ENCODE measurements around the gene TMEM115. TPM values are rescaled to one million over a fixed set of nuclear protein-coding genes. Genes with fewer than 3 reads are reported as not detected.
A peak's percentile ranks its signal among the peaks of the same experiment; 100 is the strongest.

TMEM115 gene
- total and polyA plus RNA-seq, 2 of the 13 experiments (the other 11 are each of a cell fraction or from before 2014, with no cell fraction given), result 22.1 to 30.7 TPM

DNA sequence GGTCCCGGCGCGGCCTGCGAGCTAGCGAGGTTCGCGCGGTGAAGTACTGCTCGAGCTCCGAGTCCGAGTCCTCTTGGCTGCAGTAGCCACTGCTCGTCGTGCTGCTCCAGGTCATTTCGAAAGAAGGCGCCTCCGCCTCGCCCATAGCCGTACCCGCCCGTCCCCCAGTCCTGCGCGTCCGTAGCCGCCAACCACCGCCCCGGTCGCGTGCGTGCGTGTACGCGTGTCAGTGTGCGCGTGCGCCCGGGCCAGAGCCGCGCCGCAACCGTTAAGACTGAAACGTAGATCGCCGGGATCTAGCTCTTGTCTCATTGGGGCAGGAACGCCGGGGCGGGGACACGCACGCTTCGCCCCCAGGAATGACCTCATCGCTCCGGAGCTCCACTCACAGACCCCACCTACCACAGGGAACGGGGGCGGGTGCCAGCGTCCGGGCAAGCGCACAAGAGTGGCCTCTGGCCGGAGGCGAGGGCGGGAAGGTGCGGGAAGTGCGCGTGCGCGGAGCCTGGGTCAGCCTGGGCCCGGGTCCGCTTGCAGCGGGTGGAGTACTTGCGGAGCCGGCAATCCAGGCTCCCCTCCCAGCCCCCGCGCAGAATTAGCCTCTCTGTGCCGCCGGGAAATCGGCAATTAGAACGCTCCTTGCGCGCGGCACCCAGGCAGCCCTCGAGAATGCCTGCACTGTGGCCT, 22.0 kb downstream of the TMEM115 start (continued):
- TF ChIP-seq, protein P1, sequence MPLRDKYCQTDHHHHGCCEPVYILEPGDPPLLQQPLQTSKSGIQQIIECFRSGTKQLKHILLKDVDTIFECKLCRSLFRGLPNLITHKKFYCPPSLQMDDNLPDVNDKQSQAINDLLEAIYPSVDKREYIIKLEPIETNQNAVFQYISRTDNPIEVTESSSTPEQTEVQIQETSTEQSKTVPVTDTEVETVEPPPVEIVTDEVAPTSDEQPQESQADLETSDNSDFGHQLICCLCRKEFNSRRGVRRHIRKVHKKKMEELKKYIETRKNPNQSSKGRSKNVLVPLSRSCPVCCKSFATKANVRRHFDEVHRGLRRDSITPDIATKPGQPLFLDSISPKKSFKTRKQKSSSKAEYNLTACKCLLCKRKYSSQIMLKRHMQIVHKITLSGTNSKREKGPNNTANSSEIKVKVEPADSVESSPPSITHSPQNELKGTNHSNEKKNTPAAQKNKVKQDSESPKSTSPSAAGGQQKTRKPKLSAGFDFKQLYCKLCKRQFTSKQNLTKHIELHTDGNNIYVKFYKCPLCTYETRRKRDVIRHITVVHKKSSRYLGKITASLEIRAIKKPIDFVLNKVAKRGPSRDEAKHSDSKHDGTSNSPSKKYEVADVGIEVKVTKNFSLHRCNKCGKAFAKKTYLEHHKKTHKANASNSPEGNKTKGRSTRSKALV (CRISPR knock-in tag; IDR thresholded peaks at IDR 0.05), result peak; percentile 64
- TF ChIP-seq AKAP8 (CRISPR knock-in tag; IDR thresholded peaks at IDR 0.05) (0 out of 2 replicates have a peak, but pooled peaks have one; percentile 52), CCAR2 (optimal IDR thresholded peaks at IDR 0.05; ENCODE audit: low read depth, low read length) (no peak), ZNF773 (CRISPR knock-in tag; IDR thresholded peaks at IDR 0.05; ENCODE audit: borderline replicate concordance) (0 out of 2 replicates have a peak, but pooled peaks have one; percentile 29), POLR2G (IDR thresholded peaks at IDR 0.05; ENCODE audit: low read depth, low read length) (peak; percentile 90), MED1 (CRISPR knock-in tag; IDR thresholded peaks at IDR 0.05) (peak; percentile 81), YY1 (IDR thresholded peaks at IDR 0.05; ENCODE audit: insufficient read depth, insufficient replicate concordance, low read depth, low read length) (peak; percentile 12), HOXA9 (CRISPR knock-in tag; IDR thresholded peaks at IDR 0.05; ENCODE audit: borderline replicate concordance) (peak; percentile 95), ZSCAN31 (CRISPR knock-in tag; IDR thresholded peaks at IDR 0.05; ENCODE audit: low read depth) (peak; percentile 73; the same call in 1 of the 2 replicates)
- TF ChIP-seq, protein P2, sequence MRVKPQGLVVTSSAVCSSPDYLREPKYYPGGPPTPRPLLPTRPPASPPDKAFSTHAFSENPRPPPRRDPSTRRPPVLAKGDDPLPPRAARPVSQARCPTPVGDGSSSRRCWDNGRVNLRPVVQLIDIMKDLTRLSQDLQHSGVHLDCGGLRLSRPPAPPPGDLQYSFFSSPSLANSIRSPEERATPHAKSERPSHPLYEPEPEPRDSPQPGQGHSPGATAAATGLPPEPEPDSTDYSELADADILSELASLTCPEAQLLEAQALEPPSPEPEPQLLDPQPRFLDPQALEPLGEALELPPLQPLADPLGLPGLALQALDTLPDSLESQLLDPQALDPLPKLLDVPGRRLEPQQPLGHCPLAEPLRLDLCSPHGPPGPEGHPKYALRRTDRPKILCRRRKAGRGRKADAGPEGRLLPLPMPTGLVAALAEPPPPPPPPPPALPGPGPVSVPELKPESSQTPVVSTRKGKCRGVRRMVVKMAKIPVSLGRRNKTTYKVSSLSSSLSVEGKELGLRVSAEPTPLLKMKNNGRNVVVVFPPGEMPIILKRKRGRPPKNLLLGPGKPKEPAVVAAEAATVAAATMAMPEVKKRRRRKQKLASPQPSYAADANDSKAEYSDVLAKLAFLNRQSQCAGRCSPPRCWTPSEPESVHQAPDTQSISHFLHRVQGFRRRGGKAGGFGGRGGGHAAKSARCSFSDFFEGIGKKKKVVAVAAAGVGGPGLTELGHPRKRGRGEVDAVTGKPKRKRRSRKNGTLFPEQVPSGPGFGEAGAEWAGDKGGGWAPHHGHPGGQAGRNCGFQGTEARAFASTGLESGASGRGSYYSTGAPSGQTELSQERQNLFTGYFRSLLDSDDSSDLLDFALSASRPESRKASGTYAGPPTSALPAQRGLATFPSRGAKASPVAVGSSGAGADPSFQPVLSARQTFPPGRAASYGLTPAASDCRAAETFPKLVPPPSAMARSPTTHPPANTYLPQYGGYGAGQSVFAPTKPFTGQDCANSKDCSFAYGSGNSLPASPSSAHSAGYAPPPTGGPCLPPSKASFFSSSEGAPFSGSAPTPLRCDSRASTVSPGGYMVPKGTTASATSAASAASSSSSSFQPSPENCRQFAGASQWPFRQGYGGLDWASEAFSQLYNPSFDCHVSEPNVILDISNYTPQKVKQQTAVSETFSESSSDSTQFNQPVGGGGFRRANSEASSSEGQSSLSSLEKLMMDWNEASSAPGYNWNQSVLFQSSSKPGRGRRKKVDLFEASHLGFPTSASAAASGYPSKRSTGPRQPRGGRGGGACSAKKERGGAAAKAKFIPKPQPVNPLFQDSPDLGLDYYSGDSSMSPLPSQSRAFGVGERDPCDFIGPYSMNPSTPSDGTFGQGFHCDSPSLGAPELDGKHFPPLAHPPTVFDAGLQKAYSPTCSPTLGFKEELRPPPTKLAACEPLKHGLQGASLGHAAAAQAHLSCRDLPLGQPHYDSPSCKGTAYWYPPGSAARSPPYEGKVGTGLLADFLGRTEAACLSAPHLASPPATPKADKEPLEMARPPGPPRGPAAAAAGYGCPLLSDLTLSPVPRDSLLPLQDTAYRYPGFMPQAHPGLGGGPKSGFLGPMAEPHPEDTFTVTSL (CRISPR knock-in tag; IDR thresholded peaks at IDR 0.05; ENCODE audit: borderline replicate concordance), result 0 out of 2 replicates have a peak, but pooled peaks have one; percentile 9
- TF ChIP-seq, protein P3, sequence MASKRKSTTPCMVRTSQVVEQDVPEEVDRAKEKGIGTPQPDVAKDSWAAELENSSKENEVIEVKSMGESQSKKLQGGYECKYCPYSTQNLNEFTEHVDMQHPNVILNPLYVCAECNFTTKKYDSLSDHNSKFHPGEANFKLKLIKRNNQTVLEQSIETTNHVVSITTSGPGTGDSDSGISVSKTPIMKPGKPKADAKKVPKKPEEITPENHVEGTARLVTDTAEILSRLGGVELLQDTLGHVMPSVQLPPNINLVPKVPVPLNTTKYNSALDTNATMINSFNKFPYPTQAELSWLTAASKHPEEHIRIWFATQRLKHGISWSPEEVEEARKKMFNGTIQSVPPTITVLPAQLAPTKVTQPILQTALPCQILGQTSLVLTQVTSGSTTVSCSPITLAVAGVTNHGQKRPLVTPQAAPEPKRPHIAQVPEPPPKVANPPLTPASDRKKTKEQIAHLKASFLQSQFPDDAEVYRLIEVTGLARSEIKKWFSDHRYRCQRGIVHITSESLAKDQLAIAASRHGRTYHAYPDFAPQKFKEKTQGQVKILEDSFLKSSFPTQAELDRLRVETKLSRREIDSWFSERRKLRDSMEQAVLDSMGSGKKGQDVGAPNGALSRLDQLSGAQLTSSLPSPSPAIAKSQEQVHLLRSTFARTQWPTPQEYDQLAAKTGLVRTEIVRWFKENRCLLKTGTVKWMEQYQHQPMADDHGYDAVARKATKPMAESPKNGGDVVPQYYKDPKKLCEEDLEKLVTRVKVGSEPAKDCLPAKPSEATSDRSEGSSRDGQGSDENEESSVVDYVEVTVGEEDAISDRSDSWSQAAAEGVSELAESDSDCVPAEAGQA (IDR thresholded peaks at IDR 0.05; ENCODE audit: low read depth), result no peak; the same call in 1 of the 2 replicates
- TF ChIP-seq, protein P3 (CRISPR knock-in tag; IDR thresholded peaks at IDR 0.05; ENCODE audit: borderline replicate concordance), result peak; percentile 37; the same call in 1 of the 2 replicates
- TF ChIP-seq, protein P4, sequence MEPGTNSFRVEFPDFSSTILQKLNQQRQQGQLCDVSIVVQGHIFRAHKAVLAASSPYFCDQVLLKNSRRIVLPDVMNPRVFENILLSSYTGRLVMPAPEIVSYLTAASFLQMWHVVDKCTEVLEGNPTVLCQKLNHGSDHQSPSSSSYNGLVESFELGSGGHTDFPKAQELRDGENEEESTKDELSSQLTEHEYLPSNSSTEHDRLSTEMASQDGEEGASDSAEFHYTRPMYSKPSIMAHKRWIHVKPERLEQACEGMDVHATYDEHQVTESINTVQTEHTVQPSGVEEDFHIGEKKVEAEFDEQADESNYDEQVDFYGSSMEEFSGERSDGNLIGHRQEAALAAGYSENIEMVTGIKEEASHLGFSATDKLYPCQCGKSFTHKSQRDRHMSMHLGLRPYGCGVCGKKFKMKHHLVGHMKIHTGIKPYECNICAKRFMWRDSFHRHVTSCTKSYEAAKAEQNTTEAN (CRISPR knock-in tag; conservative IDR thresholded peaks at IDR 0.05), result peak; percentile 71; the same call in 1 of the 2 replicates

Data from HepG2 (cell line).